GM23248 (cell line): ENCODE measurements around the gene KCTD10. TPM values are rescaled to one million over a fixed set of nuclear protein-coding genes. Genes with fewer than 3 reads are reported as not detected.

ENCODE experiments used
- DNase-seq: peaks from one replicate; pipeline ENCODE4 v3.0.0-alpha.2; 2015
- H2AFZ ChIP-seq: fragments of 200-600 bp; sonication (generic); 2 replicates; pipeline ENCODE4 v1.6.1; 2016; ENCODE audit warnings: antibody characterized with exemption
- H3F3A ChIP-seq: fragments of 200-600 bp; sonication (generic); 2 replicates; pipeline ENCODE4 v1.6.1; 2016; ENCODE audit warnings: mild to moderate bottlenecking, antibody characterized with exemption, mixed run types; ENCODE audit not compliant: insufficient read depth
- H3K27ac ChIP-seq: fragments of 200-600 bp; sonication (generic); 2 replicates; pipeline ENCODE4 v1.5.1; 2016; ENCODE audit warnings: mild to moderate bottlenecking
- H3K27me3 ChIP-seq: fragments of 200-600 bp; sonication (generic); replicated peaks from 2 replicates; pipeline ENCODE4 v1.6.1; 2016; ENCODE audit warnings: mild to moderate bottlenecking; ENCODE audit not compliant: insufficient read depth
- H3K36me3 ChIP-seq: fragments of 200-600 bp; sonication (generic); 2 replicates; pipeline ENCODE4 v1.6.1; 2016; ENCODE audit warnings: low read depth, mild to moderate bottlenecking
- H3K4me1 ChIP-seq: fragments of 200-600 bp; sonication (generic); 2 replicates; pipeline ENCODE4 v1.6.1; 2016; ENCODE audit warnings: mild to moderate bottlenecking; ENCODE audit not compliant: insufficient read depth
- H3K4me2 ChIP-seq: fragments of 200-600 bp; sonication (generic); one replicate; pipeline ENCODE4 v1.6.1; 2016; ENCODE audit warnings: mild to moderate bottlenecking; ENCODE audit not compliant: unreplicated experiment
- H3K4me3 ChIP-seq: fragments of 200-600 bp; sonication (generic); 2 replicates; pipeline ENCODE4 v1.5.1; 2016; ENCODE audit warnings: mild to moderate bottlenecking
- H3K79me2 ChIP-seq: fragments of 200-600 bp; sonication (generic); 2 replicates; pipeline ENCODE4 v1.6.1; 2016; ENCODE audit warnings: mild to moderate bottlenecking; ENCODE audit not compliant: insufficient read depth
- H3K9ac ChIP-seq: fragments of 200-600 bp; sonication (generic); 2 replicates; pipeline ENCODE4 v1.6.1; 2016; ENCODE audit warnings: mild to moderate bottlenecking
- H3K9me2 ChIP-seq: fragments of 200-600 bp; sonication (generic); 2 replicates; pipeline ENCODE4 v1.6.1; 2016; ENCODE audit warnings: mixed run types, mild to moderate bottlenecking, moderate library complexity; ENCODE audit not compliant: insufficient read depth
- H3K9me3 ChIP-seq: fragments of 200-600 bp; sonication (generic); one replicate; pipeline ENCODE4 v1.6.1; 2017; ENCODE audit warnings: low read depth
- H4K20me1 ChIP-seq: fragments of 200-600 bp; sonication (generic); 2 replicates; pipeline ENCODE4 v1.6.0; 2016; ENCODE audit not compliant: insufficient read depth
- EZH2 ChIP-seq: fragments of 200-600 bp; sonication (generic); IDR thresholded peaks from 2 replicates; pipeline ENCODE4 v1.6.1; 2018; ENCODE audit warnings: antibody characterized with exemption, mild to moderate bottlenecking; ENCODE audit not compliant: insufficient read depth, poor library complexity, severe bottlenecking
- EZH2phosphoT487 ChIP-seq: fragments of 200-600 bp; sonication (generic); IDR thresholded peaks from 2 replicates; pipeline ENCODE4 v1.6.1; 2018; ENCODE audit warnings: antibody characterized with exemption, moderate library complexity, mild to moderate bottlenecking, low read depth; ENCODE audit not compliant: insufficient read depth
- WGBS, 2 experiments: methylation state at CpG; one replicate each; pipeline ENCODE4 v1.1.6; 2015 to 2017; ENCODE audit warnings: low lambda C conversion rate in 2 of 2, low coverage in 1 of 2; ENCODE audit errors: missing lambda C conversion rate in 2 of 2; 5-methylcytosine and 5-hydroxymethylcytosine counted together
- in situ Hi-C: fragments of 300-500 bp; cut with MboI; formaldehyde crosslinking; loops from 2 replicates; pipeline ENCODE4 v1.15.0; 2020
- polyA plus RNA-seq: library from polyadenylated mRNA; unstranded; fragments of >200 nt; fragmentation: Nextera tagmentation; extraction: Ambion mirVana; gene quantifications from 2 replicates; pipeline ENCODE4 v1.2.1, GENCODE V29; 2016
- total RNA-seq: library from RNA; depleted of rRNA; stranded (reverse); fragments of >200 nt; shearing (Covaris generic); gene quantifications from 2 replicates; pipeline ENCODE4 v1.2.3, GENCODE V29; 2014; rRNA removed

The KCTD10 gene, protein sequence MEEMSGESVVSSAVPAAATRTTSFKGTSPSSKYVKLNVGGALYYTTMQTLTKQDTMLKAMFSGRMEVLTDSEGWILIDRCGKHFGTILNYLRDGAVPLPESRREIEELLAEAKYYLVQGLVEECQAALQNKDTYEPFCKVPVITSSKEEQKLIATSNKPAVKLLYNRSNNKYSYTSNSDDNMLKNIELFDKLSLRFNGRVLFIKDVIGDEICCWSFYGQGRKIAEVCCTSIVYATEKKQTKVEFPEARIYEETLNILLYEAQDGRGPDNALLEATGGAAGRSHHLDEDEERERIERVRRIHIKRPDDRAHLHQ
- total RNA-seq (97.0 and 117 TPM in 2 replicates), polyA plus RNA-seq (81.1 and 83.4 TPM in 2 replicates)

- peak; percentile 96 for DNase-seq
- Histone ChIP-seq H3K4me2 (peak within 1 kb of the TSS; percentile 89), H3F3A (0 out of 2 replicates have a peak, but pooled peaks cover 6% of the 10 kb centered on the region), H3K4me3 (peak within 1 kb of the TSS; percentile 95), H3K36me3 (no peaks in the 10 kb centered on the region; the same call in 1 of the 2 replicates), H4K20me1 (no peaks in the 10 kb centered on the region), H2AFZ (peak within 1 kb of the TSS; percentile 92), H3K79me2 (peaks cover 98% of the 10 kb centered on the region), H3K27ac (peak within 1 kb of the TSS; percentile 93), H3K27me3 (no peaks in the 10 kb centered on the region), H3K9me3 (no peaks in the 10 kb centered on the region), H3K9me2 (no peaks in the 10 kb centered on the region), H3K9ac (peak within 1 kb of the TSS; percentile 97), H3K4me1 (peaks cover 29% of the 10 kb centered on the region)
- in situ Hi-C loops, result loop anchor here (5.0 kb wide), 1 partner anchor 45 kb away; no protein-coding TSS in a partner anchor
- WGBS, 2 experiments, result 0 to 1% methylated on average over 51 to 54 of the region's 54 CpGs
- TF ChIP-seq EZH2phosphoT487 (no peak), EZH2 (no peak)
Measured at GRCh38 chr12:109477185-109477962, at the start of gene KCTD10, which contains the start of gene UBE3B. TSS of gene KCTD10 (minus strand) at chr12:109477300. CDS start at chr12:109477262, 38 bp downstream. TSS of gene UBE3B (plus strand) at chr12:109477634. CDS start at chr12:109483552, 5,918 bp downstream.

- Histone ChIP-seq H2AFZ (no peak overlapping the region), H3K4me3 (no peak overlapping the region), H4K20me1 (no peaks in the 10 kb centered on the region), H3K4me1 (no peaks in the 10 kb centered on the region), H3K9ac (no peak overlapping the region), H3K36me3 (peaks cover 16% of the 10 kb centered on the region; the same call in 1 of the 2 replicates), H3K4me2 (no peak overlapping the region), H3K79me2 (no peaks in the 10 kb centered on the region), H3K27ac (no peak overlapping the region), H3K9me2 (no peaks in the 10 kb centered on the region), H3F3A (no peaks in the 10 kb centered on the region), H3K27me3 (no peaks in the 10 kb centered on the region), H3K9me3 (no peaks in the 10 kb centered on the region)
- WGBS, 2 experiments, result 97 to 100% methylated on average over 3 of the region's 3 CpGs
- no peak for DNase-seq
- TF ChIP-seq EZH2phosphoT487 (no peak), EZH2 (no peak)
- in situ Hi-C loops, result no loop called here
Measured at GRCh38 chr12:109525279-109525585, 48.1 kb upstream of the KCTD10 start.

DNA sequence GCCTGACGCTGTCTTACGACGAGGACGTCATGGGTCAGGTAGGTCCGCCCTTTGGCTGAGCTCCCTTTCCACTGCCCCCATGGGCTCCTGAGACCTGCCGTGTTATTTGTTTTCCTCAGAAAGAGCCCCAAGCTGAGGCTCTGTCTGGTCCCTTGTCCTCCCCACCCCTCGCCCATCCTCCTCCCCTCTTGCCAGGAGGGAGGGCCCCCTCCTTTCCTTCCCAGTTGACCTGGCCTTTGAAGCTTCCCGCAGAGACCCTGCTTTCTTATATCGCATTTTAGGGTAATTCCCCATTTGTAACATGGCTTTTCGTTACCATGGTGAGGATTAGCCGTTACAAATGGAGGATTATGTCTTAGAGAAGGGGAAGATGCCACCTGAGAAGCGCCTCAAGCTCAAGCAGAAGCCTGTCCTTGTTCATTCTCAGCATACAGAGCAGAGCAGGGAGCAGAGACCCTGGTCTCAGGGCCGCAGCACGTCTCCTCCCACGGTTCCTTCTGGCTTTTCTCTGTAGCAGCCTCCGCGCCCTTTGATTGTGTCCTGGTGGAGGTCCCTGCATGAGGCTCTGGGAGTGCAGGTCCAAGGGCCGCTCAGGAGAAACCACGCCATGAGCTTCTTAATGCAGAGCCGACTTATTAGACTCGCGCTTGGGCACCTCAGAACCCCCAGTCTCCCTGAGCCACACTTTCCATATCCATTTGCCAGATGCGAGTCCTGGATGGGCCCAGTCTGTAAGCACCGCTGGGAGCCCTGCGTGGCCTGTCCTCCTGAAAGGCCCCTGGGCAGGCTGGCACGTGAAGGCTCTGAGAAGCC, 47.6 kb upstream of the KCTD10 start:
- 93 to 95% methylated on average over 24 to 26 of the region's 26 CpGs for WGBS, 2 experiments
- in situ Hi-C loops, result no loop called here
- H3K79me2 ChIP-seq, result no peaks in the 10 kb centered on the region

GRCh38 chr12:109523504-109523903, 46.4 kb upstream of the KCTD10 start:
- no peaks in the 10 kb centered on the region for H4K20me1 ChIP-seq
- H3K36me3 ChIP-seq, result peaks cover 19% of the 10 kb centered on the region; the same call in 1 of the 2 replicates
- in situ Hi-C loops, result no loop called here
- no peak overlapping the region for H3K9ac ChIP-seq
- no peak overlapping the region for H3K4me3 ChIP-seq
- H3K4me2 ChIP-seq, result no peak overlapping the region
- H2AFZ ChIP-seq, result no peak overlapping the region
- no peak for DNase-seq
- H3K9me3 ChIP-seq, result no peaks in the 10 kb centered on the region
- peaks cover 12% of the 10 kb centered on the region for H3F3A ChIP-seq
- WGBS, 2 experiments, result 95 to 96% methylated on average over 5 of the region's 5 CpGs
- no peaks in the 10 kb centered on the region for H3K79me2 ChIP-seq
- H3K9me2 ChIP-seq, result no peaks in the 10 kb centered on the region
- H3K27ac ChIP-seq, result no peak overlapping the region
- H3K4me1 ChIP-seq, result peaks cover 9% of the 10 kb centered on the region
- H3K27me3 ChIP-seq, result no peaks in the 10 kb centered on the region
- no peak for TF ChIP-seq EZH2
- no peak for TF ChIP-seq EZH2phosphoT487

More for the DNA sequence above, 47.6 kb upstream of the KCTD10 start:
- Histone ChIP-seq H3K4me2 (no peak overlapping the region), H3K4me1 (0 out of 2 replicates have a peak, but pooled peaks cover under 1% of the 10 kb centered on the region), H3F3A (peaks cover 2% of the 10 kb centered on the region), H3K27me3 (no peaks in the 10 kb centered on the region), H3K36me3 (peaks cover 20% of the 10 kb centered on the region; the same call in 1 of the 2 replicates), H3K9ac (no peak overlapping the region), H4K20me1 (no peaks in the 10 kb centered on the region), H2AFZ (no peak overlapping the region), H3K9me2 (no peaks in the 10 kb centered on the region), H3K27ac (no peak overlapping the region), H3K9me3 (no peaks in the 10 kb centered on the region), H3K4me3 (no peak overlapping the region)
- DNase-seq, result no peak
- no peak for TF ChIP-seq EZH2phosphoT487
